Neural progenitor cell (in vitro differentiated cells): ENCODE results near the gene DNMT1. TPM values are rescaled to one million over a fixed set of nuclear protein-coding genes. Genes with fewer than 3 reads are reported as not detected.

Source experiments
- DNase-seq: peaks from one replicate; pipeline ENCODE4 v3.0.0-alpha.2; 2016; ENCODE audit warnings: low spot score
- H2AFZ ChIP-seq: fragments of 200-600 bp; sonication (generic); replicated peaks from 2 replicates; pipeline ENCODE4 v1.6.1; 2016; ENCODE audit warnings: antibody characterized with exemption
- H3F3A ChIP-seq: fragments of 200-600 bp; sonication (generic); 2 replicates; pipeline ENCODE4 v1.6.1; 2016; ENCODE audit warnings: antibody characterized with exemption, low read depth
- H3K27ac ChIP-seq: fragments of 200-600 bp; sonication (generic); 2 replicates; pipeline ENCODE4 v1.5.1; 2016; ENCODE audit warnings: mild to moderate bottlenecking
- H3K27me3 ChIP-seq: fragments of 200-600 bp; sonication (generic); 2 replicates; pipeline ENCODE4 v1.6.1; 2016; ENCODE audit warnings: mild to moderate bottlenecking, moderate library complexity
- H3K36me3 ChIP-seq: fragments of 200-600 bp; sonication (generic); 2 replicates; pipeline ENCODE4 v1.5.1; 2016
- H3K4me1 ChIP-seq: fragments of 200-600 bp; sonication (generic); 2 replicates; pipeline ENCODE4 v1.6.1; 2016; ENCODE audit warnings: mixed run types
- H3K4me2 ChIP-seq: fragments of 200-600 bp; sonication (generic); 2 replicates; pipeline ENCODE4 v1.6.1; 2016
- H3K4me3 ChIP-seq: fragments of 200-600 bp; sonication (generic); 2 replicates; pipeline ENCODE4 v1.5.1; 2016
- H3K79me2 ChIP-seq: fragments of 200-600 bp; sonication (generic); 2 replicates; pipeline ENCODE4 v1.6.1; 2016; ENCODE audit warnings: low read depth
- H3K9ac ChIP-seq: fragments of 200-600 bp; sonication (generic); 2 replicates; pipeline ENCODE4 v1.6.1; 2016
- H3K9me3 ChIP-seq: fragments of 200-600 bp; sonication (generic); 2 replicates; pipeline ENCODE4 v1.5.1; 2016; ENCODE audit warnings: low read depth
- H4K20me1 ChIP-seq: fragments of 200-600 bp; sonication (generic); 2 replicates; pipeline ENCODE4 v1.6.1; 2016; ENCODE audit warnings: low read depth
- H3K27ac Mint-ChIP-seq: 3 replicates; pipeline ENCODE4 v1.8.0; 2021; ENCODE audit warnings: mixed read lengths
- H3K27me3 Mint-ChIP-seq: 2 replicates; pipeline ENCODE4 v1.8.0; 2022; ENCODE audit warnings: low read depth, mild to moderate bottlenecking, inconsistent platforms, moderate library complexity, mixed read lengths; ENCODE audit not compliant: insufficient read depth
- H3K36me3 Mint-ChIP-seq: 3 replicates; pipeline ENCODE4 v1.8.0; 2021; ENCODE audit warnings: mixed read lengths
- H3K4me1 Mint-ChIP-seq: 3 replicates; pipeline ENCODE4 v1.8.0; 2021; ENCODE audit warnings: mixed read lengths
- H3K4me3 Mint-ChIP-seq: 3 replicates; pipeline ENCODE4 v1.8.0; 2021; ENCODE audit warnings: mild to moderate bottlenecking, moderate library complexity, mixed read lengths
- H3K9me3 Mint-ChIP-seq: 3 replicates; pipeline ENCODE4 v1.8.0; 2020; ENCODE audit warnings: mixed read lengths
- EZH2 ChIP-seq: fragments of 200-600 bp; sonication (generic); IDR thresholded peaks from 2 replicates; pipeline ENCODE4 v1.6.1; 2017; ENCODE audit warnings: antibody characterized with exemption, mild to moderate bottlenecking, moderate library complexity
- EZH2phosphoT487 ChIP-seq: fragments of 200-600 bp; sonication (generic); IDR thresholded peaks from 2 replicates; pipeline ENCODE4 v1.6.1; 2017; ENCODE audit warnings: antibody characterized with exemption
- total RNA-seq: library from RNA; depleted of rRNA; stranded (reverse); fragments of >200 nt; gene quantifications from 2 replicates; pipeline ENCODE4 v1.2.3, GENCODE V29; 2015; ENCODE audit warnings: low replicate concordance
- TF ChIP-seq, protein P1 (sequence below): fragments of 200-600 bp; sonication (generic); IDR thresholded peaks from 2 replicates; pipeline ENCODE4 v1.5.1; 2017; ENCODE audit warnings: antibody characterized with exemption, mild to moderate bottlenecking

Gene DNMT1
- total RNA-seq, 1 donor from 2014 or later, result 203 TPM

DNA sequence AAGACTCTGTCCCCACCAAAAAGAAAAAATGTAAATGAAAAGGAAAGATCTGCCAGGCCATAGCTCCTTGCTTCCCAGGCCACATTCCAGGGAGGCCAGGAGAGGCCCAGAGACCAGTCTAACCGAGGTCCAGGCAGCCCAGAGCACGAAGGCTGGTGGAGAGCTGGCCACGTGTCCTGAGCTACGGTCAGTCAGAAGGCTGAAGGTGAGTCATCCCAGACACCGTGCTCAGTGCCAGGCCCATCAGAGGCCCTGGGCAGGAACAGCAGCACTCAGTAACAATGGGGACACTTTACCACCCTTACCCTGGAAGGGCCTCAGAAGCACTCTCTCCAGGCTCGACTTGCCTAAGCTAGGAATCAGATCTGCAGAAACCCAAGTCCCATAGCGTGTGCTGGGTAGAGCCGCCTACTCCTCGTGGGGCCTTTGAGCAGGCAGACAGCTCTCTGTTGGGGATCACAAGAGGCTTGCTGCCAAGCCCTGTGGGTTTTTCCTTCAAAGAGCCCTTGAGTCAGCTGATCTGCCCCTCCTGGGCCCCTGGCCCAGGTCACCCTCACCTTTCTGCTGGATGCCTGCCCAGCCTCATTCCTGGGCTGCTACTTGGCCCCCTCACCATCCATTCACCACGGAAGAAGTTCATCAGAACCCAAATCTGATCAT lies 11.6 kb upstream of the DNMT1 start:
- H4K20me1 ChIP-seq, result no peaks in the 10 kb centered on the region
- H3K4me1 Mint-ChIP-seq, result no peaks in the 10 kb centered on the region
- peak overlapping the region; percentile 43 for H3K27ac Mint-ChIP-seq
- H3K27ac ChIP-seq, result no peak overlapping the region
- no peak overlapping the region for H3K4me3 ChIP-seq
- H3K79me2 ChIP-seq, result no peaks in the 10 kb centered on the region
- H3K9me3 Mint-ChIP-seq, result no peaks in the 10 kb centered on the region
- H3F3A ChIP-seq, result no peaks in the 10 kb centered on the region
- H3K36me3 ChIP-seq, result no peaks in the 10 kb centered on the region
- no peak for DNase-seq
- H3K27me3 Mint-ChIP-seq, result no peaks in the 10 kb centered on the region
- no peak overlapping the region for H2AFZ ChIP-seq
- no peaks in the 10 kb centered on the region for H3K36me3 Mint-ChIP-seq
- H3K4me3 Mint-ChIP-seq, result no peak overlapping the region
- no peaks in the 10 kb centered on the region for H3K27me3 ChIP-seq
- no peak for TF ChIP-seq EZH2phosphoT487
- no peak for TF ChIP-seq EZH2
- TF ChIP-seq, protein P1, sequence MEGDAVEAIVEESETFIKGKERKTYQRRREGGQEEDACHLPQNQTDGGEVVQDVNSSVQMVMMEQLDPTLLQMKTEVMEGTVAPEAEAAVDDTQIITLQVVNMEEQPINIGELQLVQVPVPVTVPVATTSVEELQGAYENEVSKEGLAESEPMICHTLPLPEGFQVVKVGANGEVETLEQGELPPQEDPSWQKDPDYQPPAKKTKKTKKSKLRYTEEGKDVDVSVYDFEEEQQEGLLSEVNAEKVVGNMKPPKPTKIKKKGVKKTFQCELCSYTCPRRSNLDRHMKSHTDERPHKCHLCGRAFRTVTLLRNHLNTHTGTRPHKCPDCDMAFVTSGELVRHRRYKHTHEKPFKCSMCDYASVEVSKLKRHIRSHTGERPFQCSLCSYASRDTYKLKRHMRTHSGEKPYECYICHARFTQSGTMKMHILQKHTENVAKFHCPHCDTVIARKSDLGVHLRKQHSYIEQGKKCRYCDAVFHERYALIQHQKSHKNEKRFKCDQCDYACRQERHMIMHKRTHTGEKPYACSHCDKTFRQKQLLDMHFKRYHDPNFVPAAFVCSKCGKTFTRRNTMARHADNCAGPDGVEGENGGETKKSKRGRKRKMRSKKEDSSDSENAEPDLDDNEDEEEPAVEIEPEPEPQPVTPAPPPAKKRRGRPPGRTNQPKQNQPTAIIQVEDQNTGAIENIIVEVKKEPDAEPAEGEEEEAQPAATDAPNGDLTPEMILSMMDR, result no peak
- no peaks in the 10 kb centered on the region for H3K4me1 ChIP-seq
- no peak overlapping the region for H3K9ac ChIP-seq
- no peaks in the 10 kb centered on the region for H3K9me3 ChIP-seq
- H3K4me2 ChIP-seq, result no peak overlapping the region

DNA sequence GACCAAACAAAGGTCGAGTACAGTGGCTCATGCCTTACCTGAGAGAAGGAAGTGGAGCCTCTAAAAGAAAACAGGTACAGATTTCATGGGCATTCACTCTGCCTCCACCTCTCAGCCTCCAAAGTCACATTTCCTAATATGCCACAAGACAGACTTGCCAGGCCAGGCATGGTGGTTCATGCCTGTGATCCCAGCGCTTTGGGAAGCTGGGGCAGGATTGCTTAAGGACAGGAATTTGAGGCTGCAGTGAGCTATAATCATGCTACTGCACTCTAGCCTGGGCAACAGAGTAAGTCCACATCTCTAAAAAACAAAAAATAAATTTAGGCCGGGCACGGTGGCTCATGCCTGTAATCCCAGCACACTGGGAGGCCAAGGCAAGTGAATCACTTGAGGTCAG lies 10.9 kb upstream of the DNMT1 start:
- Histone ChIP-seq H3K9me3 (no peaks in the 10 kb centered on the region), H3K4me2 (no peak overlapping the region), H3K4me3 (no peak overlapping the region), H4K20me1 (no peaks in the 10 kb centered on the region), H3F3A (no peaks in the 10 kb centered on the region), H2AFZ (no peak overlapping the region), H3K9ac (no peak overlapping the region), H3K79me2 (no peaks in the 10 kb centered on the region), H3K27me3 (no peaks in the 10 kb centered on the region), H3K36me3 (no peaks in the 10 kb centered on the region), H3K27ac (no peak overlapping the region), H3K4me1 (no peaks in the 10 kb centered on the region)
- TF ChIP-seq, protein P1, result no peak
- TF ChIP-seq EZH2phosphoT487 (no peak), EZH2 (no peak)
- Mint-ChIP-seq H3K36me3 (no peaks in the 10 kb centered on the region), H3K4me1 (no peaks in the 10 kb centered on the region), H3K27me3 (no peaks in the 10 kb centered on the region), H3K9me3 (no peaks in the 10 kb centered on the region), H3K27ac (no peak overlapping the region), H3K4me3 (no peak overlapping the region)
- no peak for DNase-seq

DNA sequence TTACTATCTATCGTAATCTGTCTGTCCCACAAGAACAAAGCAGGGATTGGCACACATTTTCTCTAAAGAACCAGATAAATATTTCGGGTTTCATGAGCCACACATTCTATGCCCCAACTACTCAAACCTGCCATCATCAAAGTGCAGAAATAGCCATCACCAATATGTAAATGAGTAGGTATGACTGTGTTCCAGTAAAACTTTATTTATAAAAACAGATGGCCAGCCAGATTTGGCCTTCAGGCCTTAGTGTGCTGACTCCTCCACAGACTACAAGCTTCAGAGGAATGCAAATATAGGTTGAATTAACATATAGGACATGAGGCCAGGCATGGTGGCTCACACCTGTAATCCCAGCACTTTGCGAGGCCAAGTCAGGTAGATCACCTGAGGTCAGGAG lies 8.9 kb upstream of the DNMT1 start:
- H3K79me2 ChIP-seq, result no peaks in the 10 kb centered on the region
- Mint-ChIP-seq H3K27ac (no peak overlapping the region), H3K27me3 (no peaks in the 10 kb centered on the region), H3K9me3 (no peaks in the 10 kb centered on the region), H3K4me1 (peaks cover 3% of the 10 kb centered on the region), H3K36me3 (no peaks in the 10 kb centered on the region), H3K4me3 (no peak overlapping the region)
- H3K27ac ChIP-seq, result no peak overlapping the region
- DNase-seq, result no peak
- no peak overlapping the region for H3K4me3 ChIP-seq
- no peaks in the 10 kb centered on the region for H4K20me1 ChIP-seq
- no peaks in the 10 kb centered on the region for H3K27me3 ChIP-seq
- no peaks in the 10 kb centered on the region for H3K36me3 ChIP-seq
- no peak for TF ChIP-seq EZH2
- no peak for TF ChIP-seq EZH2phosphoT487
- TF ChIP-seq, protein P1, result no peak
- H3K4me2 ChIP-seq, result no peak overlapping the region
- H3F3A ChIP-seq, result no peaks in the 10 kb centered on the region
- no peaks in the 10 kb centered on the region for H3K9me3 ChIP-seq
- H2AFZ ChIP-seq, result no peak overlapping the region
- H3K4me1 ChIP-seq, result no peaks in the 10 kb centered on the region
- no peak overlapping the region for H3K9ac ChIP-seq
